Neural cell (in vitro differentiated cells): Measurements from ENCODE around the gene AGPAT3. TPM values are rescaled to one million over a fixed set of nuclear protein-coding genes. Genes with fewer than 3 reads are reported as not detected.

Experiments
- H2AFZ ChIP-seq: fragments of 200-600, 300-800 bp; sonication (generic), shearing (Covaris generic); 2 replicates; pipeline ENCODE4 v1.6.0; 2014; ENCODE audit warnings: low read depth, mild to moderate bottlenecking, antibody characterized with exemption, low read length, moderate library complexity
- H3F3A ChIP-seq: fragments of 200-600 bp; shearing (Covaris generic); 2 replicates; pipeline ENCODE4 v1.6.1; 2016; ENCODE audit warnings: mild to moderate bottlenecking, moderate library complexity, mixed read lengths, antibody characterized with exemption, low read length; ENCODE audit not compliant: insufficient read depth, poor library complexity, severe bottlenecking
- H3K27ac ChIP-seq: fragments of 200-600, 300-800 bp; sonication (generic), shearing (Covaris generic); 2 replicates; pipeline ENCODE4 v1.5.1; 2014; ENCODE audit warnings: mild to moderate bottlenecking, low read length, moderate library complexity
- H3K27me3 ChIP-seq: fragments of 300-800, 200-600 bp; sonication (generic), shearing (Covaris generic); 2 replicates; pipeline ENCODE4 v1.6.0; 2014; ENCODE audit warnings: mild to moderate bottlenecking, low read depth, low read length, moderate library complexity; ENCODE audit not compliant: insufficient read depth
- H3K36me3 ChIP-seq: fragments of 300-800, 200-600 bp; sonication (generic), shearing (Covaris generic); 2 replicates; pipeline ENCODE4 v1.5.1; 2014; ENCODE audit warnings: mild to moderate bottlenecking, antibody characterized with exemption, low read length, moderate library complexity; ENCODE audit not compliant: insufficient read depth
- H3K4me2 ChIP-seq: fragments of 300-800, 200-600 bp; sonication (generic), shearing (Covaris generic); 2 replicates; pipeline ENCODE4 v1.6.0; 2014; ENCODE audit warnings: mild to moderate bottlenecking, low read length
- H3K4me3 ChIP-seq: fragments of 300-800, 200-600 bp; sonication (generic), shearing (Covaris generic); 2 replicates; pipeline ENCODE4 v1.5.1; 2014; ENCODE audit warnings: mild to moderate bottlenecking, low read length, moderate library complexity
- H3K79me2 ChIP-seq: fragments of 200-600 bp; shearing (Covaris generic); replicated peaks from 2 replicates; pipeline ENCODE4 v1.6.0; 2014; ENCODE audit warnings: mild to moderate bottlenecking, low read length, moderate library complexity; ENCODE audit not compliant: insufficient read depth
- H3K9ac ChIP-seq: fragments of 300-800, 200-600 bp; sonication (generic), shearing (Covaris generic); 2 replicates; pipeline ENCODE4 v1.6.1; 2016; ENCODE audit warnings: mild to moderate bottlenecking, low read length, mixed read lengths
- H3K9me2 ChIP-seq: fragments of 200-600 bp; shearing (Covaris generic); 2 replicates; pipeline ENCODE4 v1.6.1; 2016; ENCODE audit warnings: mild to moderate bottlenecking, low read length, mixed read lengths; ENCODE audit not compliant: insufficient read depth
- H3K9me3 ChIP-seq: fragments of 200-600, 300-800 bp; sonication (generic), shearing (Covaris generic); 2 replicates; pipeline ENCODE4 v1.6.1; 2016; ENCODE audit warnings: mild to moderate bottlenecking, mixed run types, low read length, moderate library complexity, mixed read lengths
- H4K20me1 ChIP-seq: fragments of 200-600 bp; shearing (Covaris generic); 2 replicates; pipeline ENCODE4 v1.6.1; 2016; ENCODE audit warnings: mild to moderate bottlenecking, mixed run types; ENCODE audit not compliant: insufficient read depth
- EZH2 ChIP-seq: fragments of 200-600, 300-800 bp; shearing (Covaris generic), sonication (generic); IDR thresholded peaks from 2 replicates; pipeline ENCODE4 v1.6.1; 2014; ENCODE audit warnings: antibody characterized with exemption, low read length, borderline replicate concordance, mild to moderate bottlenecking; ENCODE audit not compliant: insufficient read depth, poor library complexity, severe bottlenecking
- MXI1 ChIP-seq: fragments of 450-650 bp; conservative IDR thresholded peaks from 2 replicates; pipeline ENCODE4 v1.6.1; 2014; ENCODE audit warnings: antibody characterized with exemption, mild to moderate bottlenecking; ENCODE audit not compliant: poor library complexity, severe bottlenecking
- POLR2AphosphoS5 ChIP-seq: IDR thresholded peaks from 2 replicates; pipeline ENCODE4 v1.6.1; 2012
- RAD21 ChIP-seq: fragments of 450-650 bp; conservative IDR thresholded peaks from 2 replicates; pipeline ENCODE4 v1.6.1; 2014; ENCODE audit warnings: antibody characterized with exemption, mild to moderate bottlenecking, moderate library complexity
- SMC3 ChIP-seq: fragments of 450-650 bp; conservative IDR thresholded peaks from 2 replicates; pipeline ENCODE4 v1.6.1; 2014; ENCODE audit warnings: antibody characterized with exemption, mild to moderate bottlenecking, moderate library complexity; ENCODE audit not compliant: poor library complexity
- TAF1 ChIP-seq: IDR thresholded peaks from 2 replicates; pipeline ENCODE4 v1.6.1; 2012; ENCODE audit warnings: low read depth
- polyA plus RNA-seq: library from polyadenylated mRNA; depleted of rRNA; stranded (reverse); fragments of >200 nt; gene quantifications from 2 replicates; pipeline ENCODE4 v1.2.3, GENCODE V29; 2014
- TF ChIP-seq, protein P1 (sequence below): fragments of 450-650 bp; IDR thresholded peaks from 2 replicates; pipeline ENCODE4 v1.5.1; 2014; ENCODE audit warnings: antibody characterized with exemption, mild to moderate bottlenecking, moderate library complexity; ENCODE audit not compliant: poor library complexity, severe bottlenecking
- TF ChIP-seq, protein P2 (sequence below): IDR thresholded peaks from 2 replicates; pipeline ENCODE4 v1.6.1; 2012; ENCODE audit warnings: borderline replicate concordance

Gene AGPAT3
- polyA plus RNA-seq, 1 donor from 2014 or later: 8.4 TPM

GRCh38 chr21:43865540-43866259 lies 677 bp downstream of the AGPAT3 start:
- Histone ChIP-seq H3K4me2 (no peak overlapping the region), H3K27me3 (peaks cover 20% of the 10 kb centered on the region), H3K9me2 (no peaks in the 10 kb centered on the region), H4K20me1 (no peaks in the 10 kb centered on the region), H3K9me3 (no peaks in the 10 kb centered on the region), H3K79me2 (no peaks in the 10 kb centered on the region), H3F3A (no peaks in the 10 kb centered on the region), H3K9ac (peak overlapping the region; percentile 29), H3K27ac (no peak overlapping the region), H3K4me3 (peak overlapping the region; percentile 63), H3K36me3 (no peaks in the 10 kb centered on the region), H2AFZ (no peak overlapping the region)
- TF ChIP-seq POLR2AphosphoS5 (no peak), RAD21 (no peak), EZH2 (no peak), SMC3 (no peak), MXI1 (no peak), TAF1 (no peak)
- TF ChIP-seq, protein P1, sequence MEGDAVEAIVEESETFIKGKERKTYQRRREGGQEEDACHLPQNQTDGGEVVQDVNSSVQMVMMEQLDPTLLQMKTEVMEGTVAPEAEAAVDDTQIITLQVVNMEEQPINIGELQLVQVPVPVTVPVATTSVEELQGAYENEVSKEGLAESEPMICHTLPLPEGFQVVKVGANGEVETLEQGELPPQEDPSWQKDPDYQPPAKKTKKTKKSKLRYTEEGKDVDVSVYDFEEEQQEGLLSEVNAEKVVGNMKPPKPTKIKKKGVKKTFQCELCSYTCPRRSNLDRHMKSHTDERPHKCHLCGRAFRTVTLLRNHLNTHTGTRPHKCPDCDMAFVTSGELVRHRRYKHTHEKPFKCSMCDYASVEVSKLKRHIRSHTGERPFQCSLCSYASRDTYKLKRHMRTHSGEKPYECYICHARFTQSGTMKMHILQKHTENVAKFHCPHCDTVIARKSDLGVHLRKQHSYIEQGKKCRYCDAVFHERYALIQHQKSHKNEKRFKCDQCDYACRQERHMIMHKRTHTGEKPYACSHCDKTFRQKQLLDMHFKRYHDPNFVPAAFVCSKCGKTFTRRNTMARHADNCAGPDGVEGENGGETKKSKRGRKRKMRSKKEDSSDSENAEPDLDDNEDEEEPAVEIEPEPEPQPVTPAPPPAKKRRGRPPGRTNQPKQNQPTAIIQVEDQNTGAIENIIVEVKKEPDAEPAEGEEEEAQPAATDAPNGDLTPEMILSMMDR: no peak

- Histone ChIP-seq H3K27me3 (peaks cover 20% of the 10 kb centered on the region), H3F3A (no peaks in the 10 kb centered on the region), H3K79me2 (no peaks in the 10 kb centered on the region), H3K36me3 (no peaks in the 10 kb centered on the region), H3K4me3 (peak overlapping the region; percentile 63), H2AFZ (no peak overlapping the region), H3K27ac (no peak overlapping the region), H3K9me2 (no peaks in the 10 kb centered on the region), H3K4me2 (no peak overlapping the region), H3K9ac (no peak overlapping the region), H4K20me1 (no peaks in the 10 kb centered on the region), H3K9me3 (no peaks in the 10 kb centered on the region)
- TF ChIP-seq SMC3 (no peak), EZH2 (no peak), TAF1 (no peak), MXI1 (no peak)
- TF ChIP-seq, protein P2, sequence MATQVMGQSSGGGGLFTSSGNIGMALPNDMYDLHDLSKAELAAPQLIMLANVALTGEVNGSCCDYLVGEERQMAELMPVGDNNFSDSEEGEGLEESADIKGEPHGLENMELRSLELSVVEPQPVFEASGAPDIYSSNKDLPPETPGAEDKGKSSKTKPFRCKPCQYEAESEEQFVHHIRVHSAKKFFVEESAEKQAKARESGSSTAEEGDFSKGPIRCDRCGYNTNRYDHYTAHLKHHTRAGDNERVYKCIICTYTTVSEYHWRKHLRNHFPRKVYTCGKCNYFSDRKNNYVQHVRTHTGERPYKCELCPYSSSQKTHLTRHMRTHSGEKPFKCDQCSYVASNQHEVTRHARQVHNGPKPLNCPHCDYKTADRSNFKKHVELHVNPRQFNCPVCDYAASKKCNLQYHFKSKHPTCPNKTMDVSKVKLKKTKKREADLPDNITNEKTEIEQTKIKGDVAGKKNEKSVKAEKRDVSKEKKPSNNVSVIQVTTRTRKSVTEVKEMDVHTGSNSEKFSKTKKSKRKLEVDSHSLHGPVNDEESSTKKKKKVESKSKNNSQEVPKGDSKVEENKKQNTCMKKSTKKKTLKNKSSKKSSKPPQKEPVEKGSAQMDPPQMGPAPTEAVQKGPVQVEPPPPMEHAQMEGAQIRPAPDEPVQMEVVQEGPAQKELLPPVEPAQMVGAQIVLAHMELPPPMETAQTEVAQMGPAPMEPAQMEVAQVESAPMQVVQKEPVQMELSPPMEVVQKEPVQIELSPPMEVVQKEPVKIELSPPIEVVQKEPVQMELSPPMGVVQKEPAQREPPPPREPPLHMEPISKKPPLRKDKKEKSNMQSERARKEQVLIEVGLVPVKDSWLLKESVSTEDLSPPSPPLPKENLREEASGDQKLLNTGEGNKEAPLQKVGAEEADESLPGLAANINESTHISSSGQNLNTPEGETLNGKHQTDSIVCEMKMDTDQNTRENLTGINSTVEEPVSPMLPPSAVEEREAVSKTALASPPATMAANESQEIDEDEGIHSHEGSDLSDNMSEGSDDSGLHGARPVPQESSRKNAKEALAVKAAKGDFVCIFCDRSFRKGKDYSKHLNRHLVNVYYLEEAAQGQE: no peak
Observed at GRCh38 chr21:43866260-43866629, 1.2 kb downstream of the AGPAT3 start.
